ENCODE results near the gene SMARCD3. TPM values are rescaled to one million over a fixed set of nuclear protein-coding genes. Genes with fewer than 3 reads are reported as not detected.

Gene SMARCD3
- total and polyA plus RNA-seq, 2 of the 4 experiments (the other 2 are of a cell fraction), result 37.5 to 48.5 TPM

DNA sequence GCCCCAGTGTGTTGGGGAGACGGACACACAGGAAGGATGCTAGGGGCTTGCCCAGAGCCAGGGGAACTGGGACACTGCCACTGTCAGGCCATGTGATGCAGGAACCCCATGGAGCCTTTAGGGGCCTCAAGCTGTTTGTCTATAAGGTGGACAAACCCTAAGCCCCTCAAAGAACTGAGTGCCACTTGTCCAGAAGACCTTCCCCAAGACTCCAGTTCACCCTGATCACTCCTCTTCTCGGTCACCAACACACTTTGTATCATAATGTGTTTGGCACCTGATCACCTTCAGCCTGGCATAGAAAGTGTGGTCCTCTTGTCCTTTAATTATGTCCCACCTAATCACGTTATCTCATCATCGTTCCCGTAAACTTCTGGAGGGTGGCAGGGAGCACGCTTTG is 38.9 kb downstream of the SMARCD3 start:
- no peak overlapping the region for H3K18ac ChIP-seq (ENCODE audit: low read depth, low read length)
- DNase-seq, result no peak
- H3K4me3 ChIP-seq (ENCODE audit: insufficient read depth, low read depth, low read length), result no peak overlapping the region
- H3K9me3 ChIP-seq (ENCODE audit: control insufficient read depth, insufficient read depth, low read length), result no peaks in the 10 kb centered on the region
- intact Hi-C loops (cut with micrococcal nuclease), result no loop called here
- peaks cover 21% of the 10 kb centered on the region for H3K36me3 ChIP-seq (ENCODE audit: control insufficient read depth, insufficient read depth, low read length)
- ChIA-PET POLR2A (ENCODE audit: unreplicated experiment) (no interaction called here), CTCF (no interaction called here)
- H3K4me1 ChIP-seq (ENCODE audit: control insufficient read depth, insufficient read depth, low read length), result no peaks in the 10 kb centered on the region
- H4K5ac ChIP-seq (ENCODE audit: low read depth, low read length), result no peak overlapping the region
- H2AK9ac ChIP-seq (replicated peaks; ENCODE audit: low read depth, low read length, poor library complexity), result no peak overlapping the region
- H3K27me3 ChIP-seq (ENCODE audit: control insufficient read depth, insufficient read depth, low read length), result peaks cover 35% of the 10 kb centered on the region
- no peak overlapping the region for H2BK20ac ChIP-seq (ENCODE audit: low read depth, low read length)
- H4K91ac ChIP-seq (ENCODE audit: insufficient read depth, low read depth, low read length), result no peak overlapping the region
- no peak overlapping the region for H2AFZ ChIP-seq (replicated peaks; ENCODE audit: low read length, poor library complexity)
- in situ Hi-C loops (cut with MboI; ENCODE audit: low sequenced_read_pairs), result no loop called here
- no peak overlapping the region for H2BK5ac ChIP-seq (ENCODE audit: low read depth, low read length, poor library complexity, severe bottlenecking)
- H3K9me1 ChIP-seq (ENCODE audit: insufficient read depth, low read length), result no peaks in the 10 kb centered on the region; the same call in 1 of the 2 replicates
- BruUV-seq (replicated peaks), result no TSS peak
- no peak for ATAC-seq (ENCODE audit: low read depth)
- H4K8ac ChIP-seq (ENCODE audit: low read depth in 2 of 2, low read length in 2 of 2), result no peak overlapping the region
- no peak overlapping the region for H3K23ac ChIP-seq (ENCODE audit: low read depth, low read length)
- no peaks in the 10 kb centered on the region for H3K79me1 ChIP-seq (ENCODE audit: low read depth in 1 of 2, low read length in 2 of 2)
- no peak overlapping the region for H3K4ac ChIP-seq (ENCODE audit: low read depth, low read length)
- H3K14ac ChIP-seq (replicated peaks; ENCODE audit: low read depth, low read length), result no peak overlapping the region
- no peak overlapping the region for H3K9ac ChIP-seq (ENCODE audit: low read depth, low read length)
- H3K56ac ChIP-seq (ENCODE audit: extremely low read depth, insufficient read depth, low read length), result no peak overlapping the region
- H3K4me2 ChIP-seq (ENCODE audit: low read depth, low read length), result no peak overlapping the region
- H2BK15ac ChIP-seq (ENCODE audit: low read depth, low read length), result no peak overlapping the region
- no peak overlapping the region for H2BK120ac ChIP-seq (ENCODE audit: low read depth, low read length)
- H2AK5ac ChIP-seq (ENCODE audit: low read depth, low read length), result no peak overlapping the region
- TF ChIP-seq RAD21 (IDR thresholded peaks at IDR 0.05; ENCODE audit: low read length), result no peak
- no peak for TF ChIP-seq ELK1 (IDR thresholded peaks at IDR 0.05; ENCODE audit: borderline replicate concordance, low read depth, low read length)
- no peak for TF ChIP-seq POLR2A (IDR thresholded peaks at IDR 0.05; ENCODE audit: low read depth, low read length)
- TF ChIP-seq BHLHE40 (IDR thresholded peaks at IDR 0.05; ENCODE audit: low read depth, low read length), result no peak
- no peak for TF ChIP-seq RCOR1 (IDR thresholded peaks at IDR 0.05; ENCODE audit: insufficient replicate concordance, low read length)
- TF ChIP-seq, protein P1, sequence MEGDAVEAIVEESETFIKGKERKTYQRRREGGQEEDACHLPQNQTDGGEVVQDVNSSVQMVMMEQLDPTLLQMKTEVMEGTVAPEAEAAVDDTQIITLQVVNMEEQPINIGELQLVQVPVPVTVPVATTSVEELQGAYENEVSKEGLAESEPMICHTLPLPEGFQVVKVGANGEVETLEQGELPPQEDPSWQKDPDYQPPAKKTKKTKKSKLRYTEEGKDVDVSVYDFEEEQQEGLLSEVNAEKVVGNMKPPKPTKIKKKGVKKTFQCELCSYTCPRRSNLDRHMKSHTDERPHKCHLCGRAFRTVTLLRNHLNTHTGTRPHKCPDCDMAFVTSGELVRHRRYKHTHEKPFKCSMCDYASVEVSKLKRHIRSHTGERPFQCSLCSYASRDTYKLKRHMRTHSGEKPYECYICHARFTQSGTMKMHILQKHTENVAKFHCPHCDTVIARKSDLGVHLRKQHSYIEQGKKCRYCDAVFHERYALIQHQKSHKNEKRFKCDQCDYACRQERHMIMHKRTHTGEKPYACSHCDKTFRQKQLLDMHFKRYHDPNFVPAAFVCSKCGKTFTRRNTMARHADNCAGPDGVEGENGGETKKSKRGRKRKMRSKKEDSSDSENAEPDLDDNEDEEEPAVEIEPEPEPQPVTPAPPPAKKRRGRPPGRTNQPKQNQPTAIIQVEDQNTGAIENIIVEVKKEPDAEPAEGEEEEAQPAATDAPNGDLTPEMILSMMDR (conservative IDR thresholded peaks at IDR 0.05; ENCODE audit: low read depth, low read length), result no peak
- TF ChIP-seq NFE2L2 (IDR thresholded peaks at IDR 0.05; ENCODE audit: low read depth, low read length), result no peak
- TF ChIP-seq SMC3 (IDR thresholded peaks at IDR 0.05; ENCODE audit: low read depth, low read length), result no peak
- TF ChIP-seq MAFK (IDR thresholded peaks at IDR 0.05; ENCODE audit: low read depth, low read length), result no peak
- no peak for TF ChIP-seq CEBPB (IDR thresholded peaks at IDR 0.05; ENCODE audit: low read depth, low read length)
- no peak for TF ChIP-seq FOS (IDR thresholded peaks at IDR 0.05; ENCODE audit: low read depth, low read length)
- no peak overlapping the region for H3K27ac ChIP-seq (ENCODE audit: insufficient read depth, low read length)
- H4K20me1 ChIP-seq (ENCODE audit: insufficient read depth, low read length), result no peaks in the 10 kb centered on the region
- dilution Hi-C loops (cut with HindIII; ENCODE audit: low sequenced_read_pairs, unreplicated experiment), result no loop called here
- 80% methylated on average over 2 of the region's 6 CpGs; no CpG with 5 or more reads in 1 of the 2 experiments for WGBS, 2 experiments (ENCODE audit: extremely low coverage in 2 of 2, insufficient read length in 1 of 2)
